ENCODE results near the gene RASL12. TPM values are rescaled to one million over a fixed set of nuclear protein-coding genes. Genes with fewer than 3 reads are reported as not detected.

The RASL12 gene
- total and polyA plus RNA-seq, 2 of the 8 experiments (the other 6 are each of a cell fraction or from before 2014, with no cell fraction given): 9.5 to 10.3 TPM

DNA sequence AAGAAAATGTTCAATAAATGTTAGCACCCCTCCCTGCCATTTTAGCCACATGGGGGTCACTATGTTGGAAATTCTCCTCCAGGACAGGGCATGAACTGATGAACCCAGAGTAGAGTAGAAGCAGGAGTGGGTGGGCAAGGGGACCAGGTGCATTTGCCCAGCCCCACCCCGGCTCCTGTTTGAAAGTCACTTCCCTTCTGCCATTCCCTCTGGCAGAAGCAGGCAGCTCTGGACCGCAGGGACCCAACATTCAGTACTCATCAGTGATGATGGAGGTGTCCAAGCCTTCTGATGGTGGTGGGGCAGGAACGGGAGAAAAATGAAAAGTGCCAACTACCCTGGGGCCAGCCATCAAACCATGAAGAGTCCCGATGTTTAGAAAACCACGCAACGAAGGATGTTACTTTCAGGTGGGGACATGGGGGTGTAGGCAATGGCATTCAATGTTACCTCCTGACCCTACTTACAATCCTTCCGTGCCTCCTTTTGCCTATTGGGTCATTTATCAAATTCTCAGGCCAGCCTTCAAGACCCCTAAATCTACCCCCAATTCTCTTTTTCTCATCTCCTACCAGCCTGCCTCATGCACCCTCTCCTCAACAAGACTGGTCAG, 30.0 kb upstream of the RASL12 start:
- Histone ChIP-seq H3K18ac (ENCODE audit: extremely low read depth, low read length) (no peak overlapping the region), H2BK15ac (ENCODE audit: low read length) (no peak overlapping the region), H3K56ac (replicated peaks; ENCODE audit: insufficient read length, low read depth, low read length) (no peak overlapping the region), H3K4me3 (ENCODE audit: extremely low read depth in 1 of 4, insufficient read depth in 2 of 4, low read depth in 3 of 4, low read length in 4 of 4) (no peak overlapping the region), H3K9ac (replicated peaks in 1 of 4; ENCODE audit: extremely low read depth in 1 of 4, low read depth in 3 of 4, low read length in 3 of 4) (no peak overlapping the region), H4K8ac (ENCODE audit: extremely low read depth, insufficient read depth, low read length) (no peak overlapping the region), H2AK5ac (ENCODE audit: low read depth, low read length) (no peak overlapping the region), H2BK5ac (ENCODE audit: low read depth, low read length) (no peak overlapping the region), H3K23me2 (ENCODE audit: low read depth, low read length) (peaks cover 5% of the 10 kb centered on the region; the same call in 1 of the 2 replicates), H4K91ac (replicated peaks; ENCODE audit: insufficient read length, low read length) (no peak overlapping the region), H3K23ac (ENCODE audit: insufficient read length) (no peak overlapping the region), H2BK120ac (replicated peaks; ENCODE audit: low read depth, low read length) (no peak overlapping the region), H3K4ac (replicated peaks; ENCODE audit: insufficient read length, low read depth, low read length) (no peak overlapping the region), H3K79me1 (ENCODE audit: low read depth, low read length) (no peaks in the 10 kb centered on the region), H3K14ac (ENCODE audit: insufficient read length) (no peak overlapping the region), H2AFZ (ENCODE audit: low read length) (no peak overlapping the region), H3K9me3 (ENCODE audit: insufficient read depth in 2 of 2, low read depth in 1 of 2, low read length in 1 of 2) (no peaks in the 10 kb centered on the region), H4K20me1 (replicated peaks in 1 of 2; ENCODE audit: control insufficient read depth in 1 of 2, insufficient read depth in 2 of 2, low read length in 2 of 2) (no peaks in the 10 kb centered on the region), H3K4me1 (replicated peaks in 1 of 4; ENCODE audit: control insufficient read depth in 3 of 4, insufficient read depth in 4 of 4, low read length in 3 of 4) (peaks cover 0 to 3% (median under 1%) of the 10 kb centered on the region in 4 experiments; a peak in 3 of 7 replicates), H3K27ac (ENCODE audit: low read depth, low read length) (no peak overlapping the region), H2BK20ac (ENCODE audit: low read length) (no peak overlapping the region), H3K36me3 (ENCODE audit: control insufficient read depth in 2 of 4, insufficient read depth in 4 of 4, low read length in 3 of 4) (no peaks in the 10 kb centered on the region), H3K27me3 (replicated peaks in 1 of 4; ENCODE audit: control insufficient read depth in 3 of 4, extremely low read depth in 1 of 4, insufficient read depth in 3 of 4, low read length in 3 of 4) (peaks cover 0 to 6% (median 4%) of the 10 kb centered on the region in 4 experiments; a peak in 3 of 7 replicates), H3K4me2 (ENCODE audit: insufficient read depth in 1 of 2, low read depth in 2 of 2, low read length in 2 of 2) (no peak overlapping the region), H4K5ac (ENCODE audit: insufficient read length, low read depth, low read length) (no peak overlapping the region), H2BK12ac (ENCODE audit: low read depth, low read length) (no peak overlapping the region), H3K79me2 (ENCODE audit: control insufficient read depth in 1 of 2, insufficient read depth in 2 of 2, low read length in 2 of 2) (no peaks in the 10 kb centered on the region)
- ChIA-PET CTCF (ENCODE audit: partially characterized antibody) (interaction anchor here (1.5 to 9.6 kb wide), 6 partner anchors 13 to 64 kb away, joined by 4 to 259 read pairs (median 42); partner anchors contain the start of gene KBTBD13), POLR2A (ENCODE audit: partially characterized antibody) (interaction anchor here (1.0 kb wide), 1 partner anchor 10 kb away, joined by 3 read pairs; no protein-coding TSS in a partner anchor)
- no peak for TF ChIP-seq EZH2 (IDR thresholded peaks at IDR 0.05; ENCODE audit: low read depth, low read length, severe bottlenecking)
- no peak for TF ChIP-seq HDAC2 (IDR thresholded peaks at IDR 0.05; ENCODE audit: borderline replicate concordance in 1 of 2, low read depth in 2 of 2, low read length in 2 of 2)
- TF ChIP-seq KDM1A (IDR thresholded peaks at IDR 0.05; ENCODE audit: borderline replicate concordance, low read length): no peak
- TF ChIP-seq SIN3A (conservative IDR thresholded peaks at IDR 0.05 in 1 of 2, IDR thresholded peaks at IDR 0.05 in 1 of 2; ENCODE audit: low read depth in 1 of 2, low read length in 2 of 2): no peak
- TF ChIP-seq TBP (IDR thresholded peaks at IDR 0.05; ENCODE audit: low read depth, low read length): no peak
- no peak for TF ChIP-seq YY1 (IDR thresholded peaks at IDR 0.05; ENCODE audit: low read depth, low read length)
- TF ChIP-seq RXRA (IDR thresholded peaks at IDR 0.05; ENCODE audit: insufficient read depth, low read depth, low read length): no peak
- WGBS, 2 experiments (ENCODE audit: extremely low coverage in 1 of 2, insufficient coverage in 1 of 2, insufficient read length in 1 of 2, insufficient replicate concordance in 2 of 2, low coverage in 1 of 2, low lambda C conversion rate in 2 of 2, missing lambda C conversion rate in 1 of 2): 89% methylated on average over 7 of the region's 7 CpGs; no CpG with 5 or more reads in 1 of the 2 experiments
- FAIRE-seq (no peak), DNase-seq (ENCODE audit: low read depth in 1 of 2, low spot score in 2 of 2) (no peak)
